GM12801 (cell line): Measurements from ENCODE around the gene GSK3A.

Source experiments
- CTCF ChIP-seq: IDR thresholded peaks from one replicate; pipeline ENCODE4 v1.5.1; 2011; ENCODE audit warnings: control low read depth; ENCODE audit not compliant: insufficient read length; ENCODE audit errors: extremely low read depth

The GSK3A gene

GRCh38 chr19:42219812-42220750 lies 22.3 kb downstream of the GSK3A start, which contains the start of gene ZNF526:
TSS of gene ZNF526 (plus strand) at chr19:42220312. CDS start at chr19:42224404, 4,092 bp downstream.
- TF ChIP-seq CTCF, result no peak

GRCh38 chr19:42217520-42218437 lies 24.6 kb downstream of the GSK3A start, which contains the start of gene DEDD2:
TSS of gene DEDD2 (minus strand) at chr19:42217677. CDS start at chr19:42217007, 670 bp downstream.
- no peak for TF ChIP-seq CTCF

GRCh38 chr19:42216653-42217519 lies 25.5 kb downstream of the GSK3A start:
- no peak for TF ChIP-seq CTCF

- TF ChIP-seq CTCF, result no peak
These were observed 27.5 kb downstream of the GSK3A start for GRCh38 chr19:42214810-42215485.

- TF ChIP-seq CTCF, result no peak
These were observed 29.5 kb downstream of the GSK3A start for GRCh38 chr19:42212886-42213285.

- no peak for TF ChIP-seq CTCF
These were observed 33.8 kb downstream of the GSK3A start for GRCh38 chr19:42208612-42209011.
